Upper lobe of right lung (tissue), 1 donor: ENCODE measurements around the gene KCNT1. TPM values are rescaled to one million over a fixed set of nuclear protein-coding genes. Genes with fewer than 3 reads are reported as not detected.

Experiments
- ATAC-seq: fragments of 200-7000 bp; cut with Tn5 transposase; one replicate; pipeline ENCODE4 v1.9.1; 2020; ENCODE audit warnings: mild to moderate bottlenecking, moderate library complexity
- DNase-seq: peaks from one replicate; pipeline ENCODE4 v3.0.0-alpha.2; 2020
- H3K27ac ChIP-seq: fragments of 200-600 bp; one replicate; pipeline ENCODE4 v1.8.0; 2022
- H3K27me3 ChIP-seq: fragments of 200-600 bp; one replicate; pipeline ENCODE4 v1.8.0; 2022; ENCODE audit warnings: mild to moderate bottlenecking
- H3K36me3 ChIP-seq: fragments of 200-600 bp; one replicate; pipeline ENCODE4 v1.8.0; 2022
- H3K4me1 ChIP-seq: fragments of 200-600 bp; one replicate; pipeline ENCODE4 v1.8.0; 2022
- H3K4me3 ChIP-seq: fragments of 200-600 bp; one replicate; pipeline ENCODE4 v1.8.0; 2022; ENCODE audit warnings: mild to moderate bottlenecking
- H3K9me3 ChIP-seq: fragments of 200-600 bp; one replicate; pipeline ENCODE4 v1.8.0; 2022
- CTCF ChIP-seq: fragments of 200-600 bp; IDR thresholded peaks from one replicate; pipeline ENCODE4 v1.8.0; 2022; ENCODE audit warnings: antibody characterized with exemption
- intact Hi-C: fragments of 100-400 bp; cut with DNase I; formaldehyde crosslinking; loops from one replicate; pipeline ENCODE4 v1.11.0; 2022
- total RNA-seq: library from RNA; stranded (reverse); fragmentation: NEBNext Ultra II Directional; extraction: Animal tissue kit (Norgen Biotek cat#: 25700); gene quantifications from one replicate; pipeline ENCODE4 v1.2.1, GENCODE V29; 2021
- donor health status: DM: no; HTN: yes; CAD: no; lungs with severe emphysema.

Gene KCNT1
- total RNA-seq, 1 donor from 2014 or later, result 0.29 TPM

GRCh38 chr9:135812961-135813360 is 111.0 kb downstream of the KCNT1 start:
- H3K4me3 ChIP-seq, result no peak overlapping the region
- H3K9me3 ChIP-seq, result no peaks in the 10 kb centered on the region
- DNase-seq (peak; percentile 40), ATAC-seq (no peak)
- H3K27ac ChIP-seq, result no peak overlapping the region
- intact Hi-C loops, result no loop called here
- H3K36me3 ChIP-seq, result peaks cover 80% of the 10 kb centered on the region
- H3K27me3 ChIP-seq, result no peaks in the 10 kb centered on the region
- no peak for TF ChIP-seq CTCF
- H3K4me1 ChIP-seq, result no peaks in the 10 kb centered on the region

GRCh38 chr9:135813671-135814290 is 111.8 kb downstream of the KCNT1 start:
- ATAC-seq (no peak), DNase-seq (peak; percentile 54)
- Histone ChIP-seq H3K36me3 (peaks cover 88% of the 10 kb centered on the region), H3K27ac (no peak overlapping the region), H3K4me1 (no peaks in the 10 kb centered on the region), H3K9me3 (no peaks in the 10 kb centered on the region), H3K4me3 (no peak overlapping the region), H3K27me3 (no peaks in the 10 kb centered on the region)
- intact Hi-C loops, result no loop called here
- TF ChIP-seq CTCF, result no peak

- Histone ChIP-seq H3K27ac (no peak overlapping the region), H3K4me3 (no peak overlapping the region), H3K27me3 (no peaks in the 10 kb centered on the region), H3K36me3 (peaks cover 94% of the 10 kb centered on the region), H3K9me3 (no peaks in the 10 kb centered on the region), H3K4me1 (no peaks in the 10 kb centered on the region)
- DNase-seq (peak; percentile 46), ATAC-seq (no peak)
- intact Hi-C loops, result no loop called here
- TF ChIP-seq CTCF, result no peak
These were observed 112.6 kb downstream of the KCNT1 start for GRCh38 chr9:135814421-135815095.

GRCh38 chr9:135815413-135815812 is 113.4 kb downstream of the KCNT1 start:
- H3K27ac ChIP-seq, result no peak overlapping the region
- no peak overlapping the region for H3K4me3 ChIP-seq
- no peaks in the 10 kb centered on the region for H3K4me1 ChIP-seq
- TF ChIP-seq CTCF, result no peak
- ATAC-seq (no peak), DNase-seq (peak; percentile 33)
- H3K36me3 ChIP-seq, result peaks cover 94% of the 10 kb centered on the region
- H3K27me3 ChIP-seq, result no peaks in the 10 kb centered on the region
- H3K9me3 ChIP-seq, result no peaks in the 10 kb centered on the region
- intact Hi-C loops, result no loop called here

- no peaks in the 10 kb centered on the region for H3K4me1 ChIP-seq
- H3K4me3 ChIP-seq, result no peak overlapping the region
- H3K36me3 ChIP-seq, result peaks cover 94% of the 10 kb centered on the region
- no peaks in the 10 kb centered on the region for H3K9me3 ChIP-seq
- DNase-seq, result peak; percentile 39
- no peak for TF ChIP-seq CTCF
- intact Hi-C loops, result no loop called here
- H3K27me3 ChIP-seq, result no peaks in the 10 kb centered on the region
- no peak overlapping the region for H3K27ac ChIP-seq
- no peak for ATAC-seq
These were observed 114.1 kb downstream of the KCNT1 start for GRCh38 chr9:135815830-135816650.
